ENCODE data around the gene CORO7.
A peak's percentile ranks its signal among the peaks of the same experiment; 100 is the strongest.

CORO7 gene

DNA sequence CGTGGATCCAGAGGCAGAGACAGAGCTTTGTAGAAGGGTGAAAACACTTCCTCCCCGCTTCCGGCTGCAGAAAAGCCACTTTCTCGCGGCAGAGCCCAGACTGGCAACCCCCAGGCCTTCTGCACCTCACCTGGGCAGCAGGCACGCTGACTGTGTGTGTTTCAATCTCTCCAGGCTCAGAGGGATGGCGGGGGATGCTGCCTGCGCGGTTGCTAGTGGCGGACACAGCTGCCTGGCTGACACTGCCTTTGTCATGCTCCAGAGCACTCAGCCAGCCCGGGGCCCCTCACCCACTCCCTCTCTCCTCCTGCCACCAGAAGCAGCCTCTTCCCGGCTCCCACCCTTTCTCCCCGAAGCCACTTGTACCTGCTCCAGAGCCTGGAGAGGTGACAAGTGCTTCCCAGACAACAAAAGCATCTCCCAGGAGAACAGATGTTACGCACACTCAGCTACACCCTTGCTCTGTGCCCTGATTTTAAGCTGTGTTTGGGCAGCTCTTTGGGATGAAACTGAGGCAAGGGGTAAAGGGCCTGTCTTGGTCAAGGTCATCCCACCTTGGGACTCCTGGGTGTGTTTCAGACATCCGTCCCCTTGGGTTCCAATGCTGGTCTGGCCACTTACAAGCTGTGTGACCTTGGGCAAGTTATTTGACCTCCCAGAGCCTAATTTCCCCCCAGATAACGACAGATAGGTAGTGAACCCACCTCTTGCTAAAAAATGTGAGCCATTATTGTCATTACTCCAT is 109.8 kb downstream of the CORO7 start:
- peak overlapping the region; percentile 82 for H3K4me3 ChIP-seq (ENCODE audit: low read length)
- no peaks in the 10 kb centered on the region for H4K20me1 ChIP-seq (ENCODE audit: control insufficient read depth, insufficient read depth, low read depth, low read length)
- no peaks in the 10 kb centered on the region for H3K9me3 ChIP-seq (ENCODE audit: control insufficient read depth, insufficient read depth, low read length)
- peak overlapping the region; percentile 92 for H3K4me2 ChIP-seq (ENCODE audit: low read length)
- H3K79me2 ChIP-seq (ENCODE audit: control insufficient read depth, low read length) = peaks cover 47% of the 10 kb centered on the region
- H3K27me3 ChIP-seq (ENCODE audit: control insufficient read depth, low read length) = no peaks in the 10 kb centered on the region
- peaks cover 36% of the 10 kb centered on the region for H3K4me1 ChIP-seq (ENCODE audit: control insufficient read depth, low read length)
- peaks cover 14% of the 10 kb centered on the region for H3F3A ChIP-seq (ENCODE audit: control insufficient read depth, insufficient read depth)
- TF ChIP-seq, protein P1, sequence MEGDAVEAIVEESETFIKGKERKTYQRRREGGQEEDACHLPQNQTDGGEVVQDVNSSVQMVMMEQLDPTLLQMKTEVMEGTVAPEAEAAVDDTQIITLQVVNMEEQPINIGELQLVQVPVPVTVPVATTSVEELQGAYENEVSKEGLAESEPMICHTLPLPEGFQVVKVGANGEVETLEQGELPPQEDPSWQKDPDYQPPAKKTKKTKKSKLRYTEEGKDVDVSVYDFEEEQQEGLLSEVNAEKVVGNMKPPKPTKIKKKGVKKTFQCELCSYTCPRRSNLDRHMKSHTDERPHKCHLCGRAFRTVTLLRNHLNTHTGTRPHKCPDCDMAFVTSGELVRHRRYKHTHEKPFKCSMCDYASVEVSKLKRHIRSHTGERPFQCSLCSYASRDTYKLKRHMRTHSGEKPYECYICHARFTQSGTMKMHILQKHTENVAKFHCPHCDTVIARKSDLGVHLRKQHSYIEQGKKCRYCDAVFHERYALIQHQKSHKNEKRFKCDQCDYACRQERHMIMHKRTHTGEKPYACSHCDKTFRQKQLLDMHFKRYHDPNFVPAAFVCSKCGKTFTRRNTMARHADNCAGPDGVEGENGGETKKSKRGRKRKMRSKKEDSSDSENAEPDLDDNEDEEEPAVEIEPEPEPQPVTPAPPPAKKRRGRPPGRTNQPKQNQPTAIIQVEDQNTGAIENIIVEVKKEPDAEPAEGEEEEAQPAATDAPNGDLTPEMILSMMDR (IDR thresholded peaks at IDR 0.05; ENCODE audit: low read depth, low read length, poor library complexity, severe bottlenecking) = no peak
- TF ChIP-seq EZH2phosphoT487 (IDR thresholded peaks at IDR 0.05; ENCODE audit: borderline replicate concordance, low read length) = no peak
- H3K9me2 ChIP-seq (replicated peaks; ENCODE audit: control insufficient read depth, low read length) = no peaks in the 10 kb centered on the region
- peak overlapping the region; percentile 85 for H3K27ac ChIP-seq (ENCODE audit: low read depth, low read length)
- peaks cover 44% of the 10 kb centered on the region for H3K36me3 ChIP-seq (ENCODE audit: control insufficient read depth, low read length)

Measured in DOHH2 (cell line).